NCI-H2227 (cell line): Measurements from ENCODE around the gene SLC39A7.
A peak's percentile ranks its signal among the peaks of the same experiment; 100 is the strongest.

ENCODE experiments used
- DNase-seq: peaks from one replicate; lab custom pipeline; 2025; ENCODE audit not compliant: unreplicated experiment; lab: John Stamatoyannopoulos, UW

The SLC39A7 gene

DNA sequence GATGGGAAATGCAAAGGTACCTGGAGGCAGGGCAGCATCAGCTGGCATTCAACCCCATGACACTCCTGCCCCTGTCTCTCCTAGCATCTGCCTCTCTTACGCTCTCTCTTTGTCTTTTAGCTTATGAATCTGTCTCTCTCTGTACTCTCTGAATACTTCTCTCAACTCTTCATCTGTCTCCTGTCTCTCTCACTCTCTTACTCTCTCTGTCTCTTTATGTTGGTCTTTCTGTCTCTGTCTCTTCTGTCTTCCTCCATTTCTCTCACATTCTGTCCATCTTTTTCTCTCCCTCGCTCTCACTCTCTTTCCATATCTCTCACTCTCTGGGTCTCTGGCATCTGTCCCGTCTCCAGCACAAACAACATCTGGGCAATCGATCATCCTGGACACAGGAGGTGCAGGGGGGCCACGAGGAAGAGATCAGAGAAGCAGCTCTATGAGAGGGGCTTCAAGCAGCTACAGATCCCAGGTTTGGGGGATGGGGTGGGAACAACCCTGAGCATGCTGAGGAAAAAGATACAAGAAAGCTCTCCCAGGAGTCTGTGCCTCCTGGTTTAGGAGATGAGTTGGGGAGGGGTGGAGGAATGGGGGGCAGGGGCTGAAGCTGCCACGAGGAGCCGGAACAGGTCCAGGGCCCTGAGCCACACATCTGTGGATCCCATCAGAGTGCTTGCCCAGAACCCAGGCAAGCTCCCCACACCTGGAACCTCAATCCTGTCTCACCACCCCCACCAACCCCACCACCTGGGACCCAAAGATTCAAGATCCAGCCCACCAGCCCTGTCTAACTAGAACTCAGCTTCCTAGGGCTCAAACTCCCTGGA, 10.8 kb upstream of the SLC39A7 start:
- no peak for DNase-seq

DNA sequence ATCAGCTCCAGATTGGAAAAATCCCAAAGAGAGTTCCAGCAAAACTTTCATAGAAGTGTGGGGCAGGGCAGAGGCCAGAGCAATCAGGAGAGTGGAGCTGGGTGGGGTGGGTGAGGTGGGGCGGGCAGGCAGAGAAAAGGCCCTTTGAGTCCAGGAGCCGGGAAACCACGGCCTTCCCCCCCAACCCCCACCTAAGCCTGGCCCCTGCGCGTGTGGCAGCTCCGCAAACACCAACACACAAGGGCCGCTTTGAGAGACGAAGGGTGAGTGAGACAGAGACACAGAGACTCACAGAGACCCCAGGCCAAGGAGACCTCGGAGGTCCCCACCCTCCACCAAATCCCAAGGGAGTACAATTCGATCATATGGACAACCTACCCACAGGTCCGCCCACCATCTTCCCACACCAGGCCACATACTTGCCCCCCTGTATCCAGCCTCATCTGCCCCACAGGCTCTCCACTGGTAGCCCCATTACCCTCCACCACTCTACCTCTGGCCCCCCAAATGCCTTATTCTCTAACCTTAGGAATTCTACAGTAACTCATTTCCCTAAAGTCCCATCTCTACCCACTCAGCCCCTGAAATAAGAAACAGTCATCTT, 10.1 kb upstream of the SLC39A7 start:
- DNase-seq = no peak

DNA sequence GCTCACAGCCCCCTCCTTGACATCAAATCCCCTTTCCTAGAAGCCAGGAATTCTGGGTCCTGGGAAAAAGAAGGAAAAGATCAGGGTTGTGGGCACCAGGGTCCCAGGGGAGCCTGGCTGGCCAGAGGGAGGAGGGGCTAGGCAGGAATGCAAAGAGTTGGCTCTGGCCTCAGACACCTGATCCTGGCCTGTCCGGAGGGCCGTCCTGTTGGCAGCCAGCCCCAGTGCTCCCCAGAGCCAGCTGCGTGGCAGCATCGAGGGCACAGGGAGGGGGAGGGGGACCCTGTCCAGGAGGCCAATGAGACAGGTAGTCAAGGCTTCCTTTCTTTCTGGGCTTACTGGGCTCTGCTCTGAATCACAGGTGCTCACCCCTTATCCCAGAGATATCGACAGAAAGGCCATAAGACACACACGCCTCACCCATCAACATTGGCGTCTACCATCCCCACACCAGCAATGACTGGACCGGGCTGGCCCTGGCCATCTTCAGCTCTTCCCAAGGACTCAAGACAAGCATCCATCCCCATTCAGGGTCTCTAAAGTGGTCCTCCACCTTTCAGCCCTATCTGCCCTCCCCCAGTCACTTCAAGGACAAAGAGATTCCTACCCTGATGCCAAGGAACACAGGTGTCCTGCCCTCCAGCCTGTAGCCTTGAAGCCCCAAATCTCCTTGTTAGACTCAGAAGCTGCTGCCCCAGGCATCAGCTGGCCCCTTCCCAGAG, 9.1 kb upstream of the SLC39A7 start:
- DNase-seq = no peak

DNA sequence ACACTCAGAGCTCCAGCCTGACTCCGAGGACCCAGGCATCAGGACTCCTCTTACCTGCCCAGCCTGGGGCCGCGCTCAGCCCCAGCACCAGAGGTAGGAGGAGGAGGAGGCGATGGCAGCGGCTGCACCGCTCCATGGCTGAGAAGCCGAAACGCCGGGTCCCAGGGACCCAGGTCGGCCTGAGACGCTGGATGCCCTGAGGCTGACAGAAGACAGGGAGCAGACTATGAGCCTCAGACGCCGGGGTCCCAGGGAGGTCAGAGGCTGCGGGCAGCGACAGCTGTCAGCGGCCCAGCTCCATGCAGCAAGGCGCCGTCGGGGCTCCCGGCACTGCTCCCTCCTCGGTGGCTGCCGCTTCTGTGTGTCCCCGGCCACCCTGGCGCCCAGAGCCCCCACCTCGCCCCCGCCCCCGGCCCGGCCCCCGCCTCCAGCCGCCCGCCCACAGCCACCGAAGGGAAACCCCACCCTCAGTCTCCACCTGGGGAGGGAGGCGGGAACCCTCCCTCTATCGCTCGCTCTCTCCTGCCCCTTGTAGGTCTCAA, 8.5 kb upstream of the SLC39A7 start, which contains the start of gene COL11A2:
Gene COL11A2, minus strand, starts transcription at position 363 of the 542 bp plus-strand sequence. Its CDS starts 227 bp downstream, at position 136.
- peak; percentile 41 for DNase-seq

DNA sequence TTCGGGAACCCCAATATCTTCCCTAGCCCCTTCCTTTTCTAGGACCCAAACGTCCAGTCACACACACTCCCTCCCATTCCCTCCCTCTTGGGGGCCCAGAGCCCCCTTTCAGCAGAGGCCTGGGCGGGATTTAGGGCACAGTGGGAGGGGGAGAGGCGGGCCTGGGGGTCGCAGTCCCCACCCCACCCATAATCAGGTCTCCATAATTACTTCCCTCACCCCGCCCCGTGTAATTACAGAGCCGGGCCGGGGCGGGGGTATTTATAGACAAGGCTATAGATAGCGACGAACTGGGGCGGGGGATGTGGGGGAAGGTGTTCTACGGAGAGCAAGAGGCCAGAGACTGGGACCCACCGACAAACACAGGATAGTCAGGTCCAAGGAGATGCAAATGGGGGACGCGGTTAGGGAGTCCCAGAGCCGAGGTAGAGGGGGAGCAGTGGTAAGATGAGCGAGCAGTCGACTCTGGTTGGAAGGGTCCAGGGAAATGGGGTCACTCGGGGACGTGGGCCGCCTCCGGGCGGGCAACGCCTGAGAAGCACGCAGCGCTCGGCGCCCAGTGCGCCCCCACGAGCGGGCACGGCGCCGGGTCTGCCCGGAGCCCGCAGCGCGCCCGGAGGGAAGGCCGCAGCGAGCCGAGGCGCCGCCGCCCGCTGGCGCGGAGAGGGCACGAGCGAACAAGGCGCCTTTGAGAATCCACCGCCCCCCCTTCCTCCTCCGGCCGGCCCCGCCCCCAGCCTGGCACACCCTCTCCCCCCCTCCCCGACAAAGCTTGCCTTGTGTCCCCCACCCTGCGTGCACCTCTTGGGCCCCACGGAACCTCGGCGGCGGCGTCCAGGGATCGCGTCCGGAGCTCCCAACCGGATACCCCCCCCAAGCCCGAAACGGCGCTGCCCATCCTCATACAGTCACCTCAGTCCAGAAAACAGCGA, 7.7 kb upstream of the SLC39A7 start:
- peak; percentile 61 for DNase-seq

DNA sequence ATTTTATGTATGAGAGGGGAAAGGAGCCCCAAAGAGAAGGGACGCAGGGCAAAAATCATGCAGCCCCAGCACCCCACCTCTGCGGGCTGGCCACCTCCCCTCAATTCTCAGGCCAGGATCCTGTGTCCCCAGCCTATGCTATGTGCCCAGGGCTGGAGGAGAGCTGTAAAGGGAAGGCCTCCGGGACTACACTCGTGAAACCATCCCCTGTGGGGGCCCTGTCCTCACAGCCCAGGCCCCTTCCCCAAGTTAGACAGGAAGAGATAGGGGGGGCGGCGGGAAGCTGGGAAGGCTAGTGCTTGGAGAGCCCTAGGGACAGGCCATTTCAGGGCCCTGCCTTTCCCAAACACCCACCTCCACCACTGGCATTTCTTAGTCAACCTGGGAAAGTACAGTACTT, 7.0 kb upstream of the SLC39A7 start:
- no peak for DNase-seq

DNA sequence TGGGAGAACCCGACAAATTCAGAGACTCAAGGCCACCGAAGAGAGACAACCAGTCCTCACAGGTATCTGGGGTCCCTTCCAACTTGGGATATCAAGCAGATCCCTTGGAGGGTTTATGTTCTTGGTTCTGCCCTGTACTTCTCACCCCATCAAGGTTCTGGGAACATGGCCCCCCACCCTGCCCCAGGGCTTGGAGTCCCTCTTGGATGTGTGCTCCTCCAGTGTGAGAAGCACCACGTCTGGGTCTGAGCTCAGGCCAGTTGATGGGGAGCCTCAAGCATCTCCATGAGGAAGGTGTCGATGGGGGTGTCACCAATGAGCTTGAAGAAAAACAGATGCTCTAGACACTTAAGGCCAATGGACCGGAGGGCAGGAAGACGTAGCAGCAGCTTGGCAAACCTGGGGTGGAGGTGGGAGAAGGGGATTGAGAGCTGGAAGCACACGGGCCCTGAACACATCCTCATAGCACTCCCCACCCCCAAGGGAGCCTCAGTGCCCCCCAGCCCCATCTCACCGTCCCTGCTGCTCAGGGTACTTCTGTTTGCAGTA, 6.2 kb upstream of the SLC39A7 start:
- no peak for DNase-seq

DNA sequence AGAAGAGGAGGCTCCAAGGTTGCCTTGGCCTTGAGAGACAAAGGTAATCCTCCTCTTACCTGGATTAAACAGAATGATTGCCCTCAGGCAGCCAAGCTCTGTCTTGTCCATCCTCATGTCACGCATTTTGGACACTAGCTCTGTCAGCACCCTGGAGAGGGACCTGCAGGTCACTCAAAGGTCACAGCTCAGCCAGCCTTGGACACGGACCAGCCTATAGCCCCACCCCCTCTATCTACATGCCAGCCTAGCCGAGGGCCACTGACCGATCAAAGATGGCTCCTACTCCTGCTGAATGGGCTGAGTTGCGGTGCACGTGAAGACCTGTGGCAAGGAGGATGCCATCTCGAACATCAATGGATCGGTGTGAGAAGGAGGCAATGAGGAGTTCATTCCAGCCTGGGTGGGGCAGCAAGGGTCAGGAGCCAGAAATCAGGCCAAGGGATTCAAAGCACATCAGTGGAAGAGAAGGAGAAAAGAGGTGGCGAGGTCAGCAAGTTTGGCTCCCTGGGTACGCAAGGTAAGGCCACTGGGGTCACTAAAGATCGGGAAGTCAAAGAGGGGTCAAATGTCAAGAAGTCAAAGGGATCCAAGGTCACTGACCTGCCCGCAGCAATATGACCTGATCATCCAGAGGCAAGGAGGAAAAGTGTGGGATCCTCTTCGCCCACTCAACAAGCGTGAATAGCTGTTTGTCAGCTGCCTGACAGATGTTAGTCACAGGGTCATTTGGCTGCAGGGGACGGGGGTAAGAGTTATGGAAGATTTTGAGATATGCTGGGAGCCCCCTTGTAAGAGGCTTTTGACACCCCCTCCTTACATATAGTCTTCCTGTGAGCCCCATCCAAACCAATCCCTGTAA, 5.1 kb upstream of the SLC39A7 start:
- DNase-seq = no peak

DNA sequence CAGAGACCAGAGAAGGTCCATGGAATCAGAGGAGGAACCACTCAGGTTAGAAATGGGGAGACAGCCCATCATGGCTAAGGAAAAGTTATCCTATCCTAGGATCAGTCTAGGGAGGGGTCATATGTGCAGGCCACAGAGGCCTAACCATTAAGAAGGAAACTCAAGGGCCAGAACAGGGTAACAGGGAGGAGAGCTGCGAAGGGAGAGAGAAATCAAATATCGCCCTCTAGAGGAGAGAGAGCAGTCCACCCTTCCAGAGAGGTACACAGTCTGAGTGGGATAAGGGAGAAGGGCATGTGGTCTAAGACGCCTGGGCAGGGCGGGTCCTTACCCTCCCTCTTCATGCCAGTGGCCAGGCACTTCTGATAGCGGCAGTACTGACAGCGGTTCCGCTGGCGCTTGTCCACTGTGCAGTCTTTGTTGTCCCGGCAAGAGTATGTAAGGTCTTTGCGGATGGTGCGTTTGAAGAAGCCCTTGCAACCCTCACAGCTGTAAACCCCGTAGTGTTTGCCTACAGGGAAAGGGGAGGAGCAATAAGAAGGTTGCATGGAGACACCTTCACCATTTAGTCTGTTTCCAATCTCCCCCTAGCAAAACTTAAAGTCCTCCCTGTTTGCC, 3.1 kb upstream of the SLC39A7 start:
- DNase-seq = peak; percentile 83

DNA sequence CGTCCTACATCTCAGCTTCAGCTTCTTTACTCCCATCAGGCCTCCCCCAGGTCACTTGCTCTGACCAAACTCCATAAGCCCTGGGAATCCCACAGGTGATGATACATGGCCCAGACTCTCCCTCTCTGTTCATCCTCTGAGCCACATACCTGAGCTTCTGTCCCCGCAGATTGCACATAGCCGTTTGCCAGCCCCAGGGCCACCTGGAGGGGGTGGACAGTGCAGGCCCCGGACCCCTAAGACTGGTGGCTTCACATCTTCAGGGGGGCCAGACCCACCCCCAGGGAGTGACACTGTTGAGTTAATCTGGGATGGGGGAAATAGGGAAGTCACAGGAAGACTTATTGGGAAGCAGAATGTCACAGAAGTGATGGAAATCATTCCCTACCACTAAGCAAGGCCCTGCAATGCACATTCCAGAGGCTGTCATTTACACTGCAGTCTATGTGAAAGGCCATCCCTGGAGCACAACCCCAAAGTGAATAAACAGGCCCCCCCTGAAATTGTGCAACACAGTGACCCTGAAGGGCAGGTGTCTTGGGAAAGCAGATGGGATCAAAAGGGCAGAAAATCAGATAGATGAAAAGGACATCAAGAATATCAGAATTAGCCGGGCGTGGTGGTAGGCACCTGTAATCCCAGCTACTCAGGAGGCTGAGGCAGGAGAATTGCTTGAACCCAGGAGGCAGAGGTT, 2.4 kb upstream of the SLC39A7 start:
- no peak for DNase-seq

DNA sequence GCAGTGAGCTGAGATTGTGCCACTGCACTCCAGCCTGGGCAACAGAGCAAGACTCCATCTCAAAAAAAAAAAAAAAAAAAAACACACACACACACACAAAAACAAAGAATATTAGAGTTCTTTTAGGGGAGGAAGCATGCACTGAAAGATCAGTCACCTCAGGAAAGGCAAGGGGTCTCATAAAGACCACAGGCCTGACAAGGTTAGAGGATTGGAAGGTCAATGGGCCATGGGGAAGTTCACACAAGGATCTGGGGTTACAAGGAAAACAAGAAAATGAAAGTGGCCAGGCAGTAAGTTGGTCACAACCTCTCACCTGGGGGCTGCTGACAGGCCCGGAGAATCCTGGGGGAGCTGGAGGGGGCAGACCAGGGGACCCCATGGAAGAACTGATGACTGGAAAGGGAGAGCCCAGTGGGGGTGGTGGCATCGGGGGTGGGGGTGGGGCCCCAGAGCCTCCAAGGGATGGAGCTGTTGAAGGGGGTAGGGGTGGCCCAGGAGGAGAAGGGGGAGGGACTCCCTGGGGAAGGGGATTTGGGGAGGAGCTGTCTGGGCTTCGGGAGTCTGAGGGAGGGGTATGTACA, 1.7 kb upstream of the SLC39A7 start:
- no peak for DNase-seq

DNA sequence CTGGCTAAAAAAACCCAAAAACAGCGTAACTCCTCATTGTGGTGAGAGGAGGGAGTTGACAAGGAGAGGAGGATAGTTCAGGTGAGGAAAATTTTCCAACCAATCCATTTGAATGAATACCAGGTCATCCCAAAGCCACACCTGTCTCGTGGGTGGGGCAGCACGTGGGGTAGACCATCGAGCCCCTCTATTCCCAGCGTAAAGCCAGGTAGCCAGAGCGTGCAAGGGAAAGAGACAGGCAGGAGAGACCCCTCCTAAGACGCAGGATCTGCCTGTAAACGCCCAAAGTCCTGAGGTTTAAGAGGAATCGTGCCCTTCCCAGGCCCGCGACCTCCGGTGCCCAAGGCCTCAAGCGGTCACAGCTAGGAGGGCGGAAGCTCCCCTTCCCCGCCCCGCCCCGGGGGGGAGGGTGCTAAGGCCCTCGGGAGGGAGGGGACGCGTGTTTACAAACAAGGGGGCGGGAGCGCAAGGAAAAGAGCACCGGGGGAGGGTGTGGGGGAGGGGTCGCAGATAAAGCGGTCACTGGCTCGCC, 914 bp upstream of the SLC39A7 start:
- peak; percentile 86 for DNase-seq

DNA sequence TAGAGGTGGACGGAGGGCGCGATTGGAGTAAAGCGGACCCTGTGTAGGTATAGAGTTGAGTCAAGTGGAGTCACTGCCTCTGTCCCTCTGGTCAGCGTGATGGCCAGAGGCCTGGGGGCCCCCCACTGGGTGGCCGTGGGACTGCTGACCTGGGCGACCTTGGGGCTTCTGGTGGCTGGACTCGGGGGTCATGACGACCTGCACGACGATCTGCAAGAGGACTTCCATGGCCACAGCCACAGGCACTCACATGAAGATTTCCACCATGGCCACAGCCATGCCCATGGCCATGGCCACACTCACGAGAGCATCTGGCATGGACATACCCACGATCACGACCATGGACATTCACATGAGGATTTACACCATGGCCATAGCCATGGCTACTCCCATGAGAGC, 479 bp downstream of the SLC39A7 start:
- no peak for DNase-seq

DNA sequence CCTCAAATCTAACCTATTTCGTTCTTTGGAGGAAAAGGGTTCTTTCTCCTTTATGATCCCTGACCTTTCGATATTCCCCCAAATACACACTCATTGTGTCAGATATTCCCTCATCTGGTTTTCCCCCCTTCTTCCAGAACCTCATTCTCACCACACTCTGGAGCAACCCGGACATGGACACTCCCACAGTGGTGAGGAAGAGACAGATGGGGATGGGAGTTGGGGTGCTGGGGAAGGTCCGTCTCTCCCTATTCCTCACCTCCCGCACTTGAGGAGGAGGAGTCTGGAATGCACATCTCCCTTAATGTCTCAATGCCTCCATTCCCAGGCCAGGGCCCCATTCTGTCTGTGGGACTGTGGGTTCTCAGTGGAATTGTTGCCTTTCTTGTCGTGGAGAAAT, 1.3 kb downstream of the SLC39A7 start:
- no peak for DNase-seq

DNA sequence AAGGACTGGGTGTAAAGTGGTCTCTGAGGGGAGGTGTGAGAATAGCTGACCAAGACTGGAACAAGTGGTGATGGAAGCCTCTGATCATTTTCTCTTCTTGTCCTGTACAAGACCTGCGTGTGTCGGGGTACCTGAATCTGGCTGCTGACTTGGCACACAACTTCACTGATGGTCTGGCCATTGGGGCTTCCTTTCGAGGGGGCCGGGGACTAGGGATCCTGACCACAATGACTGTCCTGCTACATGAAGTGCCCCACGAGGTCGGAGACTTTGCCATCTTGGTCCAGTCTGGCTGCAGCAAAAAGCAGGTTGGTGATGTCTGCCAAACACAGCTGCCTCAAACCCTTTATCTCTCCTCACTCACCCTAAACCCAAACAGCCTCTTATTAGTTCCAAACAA, 2.1 kb downstream of the SLC39A7 start:
- no peak for DNase-seq

DNA sequence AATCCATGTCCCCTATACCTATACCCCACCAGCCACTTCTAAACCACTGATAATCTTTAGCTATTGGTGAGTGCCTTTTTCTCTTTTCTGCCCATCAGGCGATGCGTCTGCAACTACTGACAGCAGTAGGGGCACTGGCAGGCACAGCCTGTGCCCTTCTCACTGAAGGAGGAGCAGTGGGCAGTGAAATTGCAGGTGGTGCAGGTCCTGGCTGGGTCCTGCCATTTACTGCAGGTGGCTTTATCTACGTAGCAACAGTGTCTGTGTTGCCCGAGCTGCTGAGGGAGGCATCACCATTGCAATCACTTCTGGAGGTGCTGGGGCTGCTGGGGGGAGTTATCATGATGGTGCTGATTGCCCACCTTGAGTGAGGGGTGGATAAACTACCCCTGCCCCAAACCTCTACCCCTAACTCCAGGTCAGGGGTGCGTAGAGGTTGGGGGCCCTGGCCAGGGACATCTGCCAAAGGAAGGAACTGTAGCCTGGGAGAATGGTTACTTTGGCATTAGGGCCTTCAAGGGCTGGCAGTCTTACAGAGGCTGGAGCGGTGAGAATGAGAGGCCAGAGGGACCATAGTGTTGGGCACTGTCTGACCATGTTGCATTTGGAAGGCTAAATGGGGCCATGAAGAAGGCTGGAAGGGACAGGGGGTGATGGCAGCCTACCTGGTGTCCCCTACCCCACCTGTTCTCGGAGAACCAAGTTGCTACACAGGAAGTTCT, 2.9 kb downstream of the SLC39A7 start:
- no peak for DNase-seq

DNA sequence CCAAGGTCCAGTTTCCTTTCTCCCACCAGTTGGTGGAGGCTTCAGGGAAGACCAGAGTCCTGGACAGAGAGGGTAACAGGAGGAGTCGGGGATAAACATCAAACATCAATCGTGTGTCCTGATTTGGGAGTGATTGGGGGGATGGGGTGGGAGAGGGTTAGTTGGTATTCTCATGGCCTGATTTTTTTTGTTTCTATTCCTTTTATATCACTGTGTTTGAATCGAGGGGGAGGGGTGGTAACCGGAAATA, 3.4 kb downstream of the SLC39A7 start:
- no peak for DNase-seq
